ENCODE data around the gene GSE1. TPM values are rescaled to one million over a fixed set of nuclear protein-coding genes. Genes with fewer than 3 reads are reported as not detected.
A peak's percentile ranks its signal among the peaks of the same experiment; 100 is the strongest.

Gene GSE1
- total and polyA plus RNA-seq, 2 of the 13 experiments (the other 11 are each of a cell fraction or from before 2014, with no cell fraction given): 16.1 to 31.2 TPM

DNA sequence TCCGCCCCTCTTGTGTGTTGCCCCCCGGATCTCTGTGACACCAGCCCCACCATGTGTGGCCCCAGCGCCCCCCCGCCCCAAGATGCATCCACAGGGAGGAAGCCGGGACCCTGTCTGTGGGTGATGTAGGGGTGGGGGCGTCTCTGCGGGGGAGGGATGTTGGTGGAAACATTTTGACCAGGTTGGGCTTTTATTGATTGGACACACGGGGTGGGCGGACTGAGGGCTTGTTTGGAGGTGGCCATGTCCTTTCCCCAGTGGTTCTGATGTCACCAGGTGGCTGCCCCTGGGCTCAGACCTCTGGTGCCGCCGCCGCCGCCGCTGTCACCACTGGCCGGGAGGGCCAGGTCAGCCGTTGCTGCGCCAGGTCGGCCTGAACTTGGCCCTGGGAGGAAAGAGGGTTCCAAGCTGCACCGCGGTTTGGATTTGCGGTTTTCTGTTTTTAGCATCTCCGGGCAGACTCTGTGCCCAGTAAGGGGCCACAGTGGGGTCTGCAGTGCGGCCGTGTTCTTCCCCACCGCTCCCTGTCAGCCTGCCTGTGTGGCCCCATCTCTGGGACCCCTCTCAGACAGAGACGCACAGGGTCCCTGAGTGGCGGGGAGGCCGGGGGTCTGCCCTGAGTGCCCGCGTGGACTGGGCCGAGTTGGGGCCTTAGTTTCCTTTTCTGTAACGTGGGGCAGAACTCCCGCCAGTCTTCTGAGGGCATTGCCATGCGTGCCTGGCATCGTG is 19.8 kb downstream of the GSE1 start:
- H3K4me3 ChIP-seq (replicated peaks in 1 of 3; ENCODE audit: insufficient read depth in 1 of 3, low read depth in 2 of 3, low read length in 3 of 3): no peak overlapping the region
- FAIRE-seq (no peak), DNase-seq (ENCODE audit: low spot score) (no peak), ATAC-seq (no peak)
- peaks cover 97% of the 10 kb centered on the region; the same call in 1 of the 2 replicates for H4K20me1 ChIP-seq (ENCODE audit: insufficient read depth, low read length)
- peaks cover 83% of the 10 kb centered on the region for H3K79me2 ChIP-seq (ENCODE audit: insufficient read depth, low read length)
- BruUV-seq (replicated peaks): no TSS peak
- peaks cover 35 to 62% of the 10 kb centered on the region in 2 experiments for H3K36me3 ChIP-seq (replicated peaks in 1 of 2; ENCODE audit: control insufficient read depth in 1 of 2, insufficient read depth in 2 of 2, low read length in 2 of 2)
- H3K27me3 ChIP-seq (ENCODE audit: control insufficient read depth in 1 of 2, insufficient read depth in 2 of 2, low read length in 2 of 2): no peaks in the 10 kb centered on the region
- in situ Hi-C loops (cut with HindIII; ENCODE audit: extremely low pct_ligation_motif_present, low pct_unique_long_range_greater_than_20kb) (no loop called here), intact Hi-C loops (cut with micrococcal nuclease; ENCODE audit: unreplicated experiment) (no loop called here)
- H2AFZ ChIP-seq (ENCODE audit: low read length): no peak overlapping the region
- WGBS (ENCODE audit: low lambda C conversion rate): 91% methylated on average over 21 of the region's 35 CpGs
- no peak overlapping the region for H3K4me2 ChIP-seq (ENCODE audit: low read depth, low read length)
- ChIA-PET CTCF (ENCODE audit: low intra/inter-chr PET ratio, low total read pairs) (no interaction called here), POLR2A (no interaction called here)
- no peaks in the 10 kb centered on the region for H3K4me1 ChIP-seq (ENCODE audit: insufficient read depth, low read length)
- peaks cover 12% of the 10 kb centered on the region for H3K9me3 ChIP-seq (ENCODE audit: low read length)
- no peak overlapping the region for H3K9ac ChIP-seq (ENCODE audit: insufficient read depth, low read depth, low read length)
- no peak overlapping the region for H3K27ac ChIP-seq (ENCODE audit: extremely low read length, insufficient read depth, low read length)
- TF ChIP-seq, protein P1, sequence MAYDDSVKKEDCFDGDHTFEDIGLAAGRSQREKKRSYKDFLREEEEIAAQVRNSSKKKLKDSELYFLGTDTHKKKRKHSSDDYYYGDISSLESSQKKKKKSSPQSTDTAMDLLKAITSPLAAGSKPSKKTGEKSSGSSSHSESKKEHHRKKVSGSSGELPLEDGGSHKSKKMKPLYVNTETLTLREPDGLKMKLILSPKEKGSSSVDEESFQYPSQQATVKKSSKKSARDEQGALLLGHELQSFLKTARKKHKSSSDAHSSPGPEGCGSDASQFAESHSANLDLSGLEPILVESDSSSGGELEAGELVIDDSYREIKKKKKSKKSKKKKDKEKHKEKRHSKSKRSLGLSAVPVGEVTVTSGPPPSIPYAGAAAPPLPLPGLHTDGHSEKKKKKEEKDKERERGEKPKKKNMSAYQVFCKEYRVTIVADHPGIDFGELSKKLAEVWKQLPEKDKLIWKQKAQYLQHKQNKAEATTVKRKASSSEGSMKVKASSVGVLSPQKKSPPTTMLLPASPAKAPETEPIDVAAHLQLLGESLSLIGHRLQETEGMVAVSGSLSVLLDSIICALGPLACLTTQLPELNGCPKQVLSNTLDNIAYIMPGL (CRISPR knock-in tag; IDR thresholded peaks at IDR 0.05; ENCODE audit: borderline replicate concordance in 1 of 2, low read depth in 1 of 2): no peak
- TF ChIP-seq TSC22D2 (CRISPR knock-in tag; IDR thresholded peaks at IDR 0.05; ENCODE audit: borderline replicate concordance) (no peak), ZFX (CRISPR knock-in tag; IDR thresholded peaks at IDR 0.05; ENCODE audit: low read depth) (no peak), HOXA9 (CRISPR knock-in tag; IDR thresholded peaks at IDR 0.05; ENCODE audit: borderline replicate concordance) (no peak), HNRNPL (IDR thresholded peaks at IDR 0.05; ENCODE audit: low read depth, low read length) (0 out of 2 replicates have a peak, but pooled peaks have one; percentile 31), ZNF781 (CRISPR knock-in tag; IDR thresholded peaks at IDR 0.05; ENCODE audit: borderline replicate concordance, not compliant biosample characterization) (no peak), YEATS2 (CRISPR knock-in tag; IDR thresholded peaks at IDR 0.05; ENCODE audit: borderline replicate concordance) (no peak), POLR2AphosphoS5 (IDR thresholded peaks at IDR 0.05; ENCODE audit: low read depth, low read length) (no peak), ZNF225 (CRISPR knock-in tag; IDR thresholded peaks at IDR 0.05) (no peak), AGO2 (optimal IDR thresholded peaks at IDR 0.05; ENCODE audit: low read depth, low read length) (peak; percentile 73), SP1 (IDR thresholded peaks at IDR 0.05) (no peak), SP1 (CRISPR knock-in tag; IDR thresholded peaks at IDR 0.05) (no peak)
- TF ChIP-seq, protein P2, sequence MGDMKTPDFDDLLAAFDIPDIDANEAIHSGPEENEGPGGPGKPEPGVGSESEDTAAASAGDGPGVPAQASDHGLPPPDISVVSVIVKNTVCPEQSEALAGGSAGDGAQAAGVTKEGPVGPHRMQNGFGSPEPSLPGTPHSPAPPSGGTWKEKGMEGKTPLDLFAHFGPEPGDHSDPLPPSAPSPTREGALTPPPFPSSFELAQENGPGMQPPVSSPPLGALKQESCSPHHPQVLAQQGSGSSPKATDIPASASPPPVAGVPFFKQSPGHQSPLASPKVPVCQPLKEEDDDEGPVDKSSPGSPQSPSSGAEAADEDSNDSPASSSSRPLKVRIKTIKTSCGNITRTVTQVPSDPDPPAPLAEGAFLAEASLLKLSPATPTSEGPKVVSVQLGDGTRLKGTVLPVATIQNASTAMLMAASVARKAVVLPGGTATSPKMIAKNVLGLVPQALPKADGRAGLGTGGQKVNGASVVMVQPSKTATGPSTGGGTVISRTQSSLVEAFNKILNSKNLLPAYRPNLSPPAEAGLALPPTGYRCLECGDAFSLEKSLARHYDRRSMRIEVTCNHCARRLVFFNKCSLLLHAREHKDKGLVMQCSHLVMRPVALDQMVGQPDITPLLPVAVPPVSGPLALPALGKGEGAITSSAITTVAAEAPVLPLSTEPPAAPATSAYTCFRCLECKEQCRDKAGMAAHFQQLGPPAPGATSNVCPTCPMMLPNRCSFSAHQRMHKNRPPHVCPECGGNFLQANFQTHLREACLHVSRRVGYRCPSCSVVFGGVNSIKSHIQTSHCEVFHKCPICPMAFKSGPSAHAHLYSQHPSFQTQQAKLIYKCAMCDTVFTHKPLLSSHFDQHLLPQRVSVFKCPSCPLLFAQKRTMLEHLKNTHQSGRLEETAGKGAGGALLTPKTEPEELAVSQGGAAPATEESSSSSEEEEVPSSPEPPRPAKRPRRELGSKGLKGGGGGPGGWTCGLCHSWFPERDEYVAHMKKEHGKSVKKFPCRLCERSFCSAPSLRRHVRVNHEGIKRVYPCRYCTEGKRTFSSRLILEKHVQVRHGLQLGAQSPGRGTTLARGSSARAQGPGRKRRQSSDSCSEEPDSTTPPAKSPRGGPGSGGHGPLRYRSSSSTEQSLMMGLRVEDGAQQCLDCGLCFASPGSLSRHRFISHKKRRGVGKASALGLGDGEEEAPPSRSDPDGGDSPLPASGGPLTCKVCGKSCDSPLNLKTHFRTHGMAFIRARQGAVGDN (CRISPR knock-in tag; IDR thresholded peaks at IDR 0.05): peak; percentile 17; the same call in 1 of the 2 replicates
- TF ChIP-seq, protein P3, sequence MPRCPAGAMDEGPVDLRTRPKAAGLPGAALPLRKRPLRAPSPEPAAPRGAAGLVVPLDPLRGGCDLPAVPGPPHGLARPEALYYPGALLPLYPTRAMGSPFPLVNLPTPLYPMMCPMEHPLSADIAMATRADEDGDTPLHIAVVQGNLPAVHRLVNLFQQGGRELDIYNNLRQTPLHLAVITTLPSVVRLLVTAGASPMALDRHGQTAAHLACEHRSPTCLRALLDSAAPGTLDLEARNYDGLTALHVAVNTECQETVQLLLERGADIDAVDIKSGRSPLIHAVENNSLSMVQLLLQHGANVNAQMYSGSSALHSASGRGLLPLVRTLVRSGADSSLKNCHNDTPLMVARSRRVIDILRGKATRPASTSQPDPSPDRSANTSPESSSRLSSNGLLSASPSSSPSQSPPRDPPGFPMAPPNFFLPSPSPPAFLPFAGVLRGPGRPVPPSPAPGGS (CRISPR knock-in tag; IDR thresholded peaks at IDR 0.05): no peak
